ENCODE measurements around the gene KANK2.
"Not testable (repeated sequence)": the region's sequence is repeated elsewhere in the genome, so short reads cannot be mapped to it uniquely, and the experiment has no call there.

Gene KANK2

GRCh38 chr19:11175920-11176319, 21.4 kb downstream of the KANK2 start:
- in situ Hi-C loops (cut with MboI; ENCODE audit: low sequenced_read_pairs), result no loop called here

GRCh38 chr19:11174336-11174735, 23.0 kb downstream of the KANK2 start:
- in situ Hi-C loops (cut with MboI; ENCODE audit: low sequenced_read_pairs), result no loop called here

- in situ Hi-C loops (cut with MboI; ENCODE audit: low sequenced_read_pairs), result no loop called here
Observed at GRCh38 chr19:11173516-11174155, 23.7 kb downstream of the KANK2 start.

- in situ Hi-C loops (cut with MboI; ENCODE audit: low sequenced_read_pairs), result no loop called here
Observed at GRCh38 chr19:11172576-11172975, 24.8 kb downstream of the KANK2 start.

- in situ Hi-C loops (cut with MboI; ENCODE audit: low sequenced_read_pairs), result no loop called here
Observed at GRCh38 chr19:11171144-11171543, 26.2 kb downstream of the KANK2 start.

GRCh38 chr19:11169896-11170678, 27.3 kb downstream of the KANK2 start:
- in situ Hi-C loops (cut with MboI; ENCODE audit: low sequenced_read_pairs), result no loop called here

- in situ Hi-C loops (cut with MboI; ENCODE audit: low sequenced_read_pairs), result no loop called here
Observed at GRCh38 chr19:11168568-11168967, 28.8 kb downstream of the KANK2 start.

GRCh38 chr19:11166281-11167142, 30.8 kb downstream of the KANK2 start:
- in situ Hi-C loops (cut with MboI; ENCODE audit: low sequenced_read_pairs), result no loop called here

- in situ Hi-C loops (cut with MboI; ENCODE audit: low sequenced_read_pairs), result no loop called here
Observed at GRCh38 chr19:11165486-11166030, 31.8 kb downstream of the KANK2 start.

GRCh38 chr19:11164879-11165406, 32.4 kb downstream of the KANK2 start:
- in situ Hi-C loops (cut with MboI; ENCODE audit: low sequenced_read_pairs), result no loop called here

GRCh38 chr19:11164296-11164695, 33.0 kb downstream of the KANK2 start:
- in situ Hi-C loops (cut with MboI; ENCODE audit: low sequenced_read_pairs), result no loop called here

GRCh38 chr19:11160440-11160768, 36.9 kb downstream of the KANK2 start:
- in situ Hi-C loops (cut with MboI; ENCODE audit: low sequenced_read_pairs), result not testable (repeated sequence)

GRCh38 chr19:11159598-11160439, 37.5 kb downstream of the KANK2 start:
- in situ Hi-C loops (cut with MboI; ENCODE audit: low sequenced_read_pairs), result no loop called here

GRCh38 chr19:11155373-11156120, 41.8 kb downstream of the KANK2 start, which contains the start of gene SPC24:
SPC24 (minus strand) TSS chr19:11155782; CDS start chr19:11155776, 6 bp downstream.
- in situ Hi-C loops (cut with MboI; ENCODE audit: low sequenced_read_pairs), result no loop called here

- in situ Hi-C loops (cut with MboI; ENCODE audit: low sequenced_read_pairs), result no loop called here
Observed at GRCh38 chr19:11154683-11155047, 42.7 kb downstream of the KANK2 start.

GRCh38 chr19:11152318-11153062, 44.9 kb downstream of the KANK2 start:
- in situ Hi-C loops (cut with MboI; ENCODE audit: low sequenced_read_pairs), result no loop called here

GRCh38 chr19:11151181-11151580, 46.2 kb downstream of the KANK2 start:
- in situ Hi-C loops (cut with MboI; ENCODE audit: low sequenced_read_pairs), result no loop called here

GRCh38 chr19:11148001-11148400, 49.3 kb downstream of the KANK2 start:
- in situ Hi-C loops (cut with MboI; ENCODE audit: low sequenced_read_pairs), result no loop called here

- in situ Hi-C loops (cut with MboI; ENCODE audit: low sequenced_read_pairs), result no loop called here
Observed at GRCh38 chr19:11145536-11145924, 51.8 kb downstream of the KANK2 start.
